ENCODE data around the gene CNTN4.

CNTN4 gene

DNA sequence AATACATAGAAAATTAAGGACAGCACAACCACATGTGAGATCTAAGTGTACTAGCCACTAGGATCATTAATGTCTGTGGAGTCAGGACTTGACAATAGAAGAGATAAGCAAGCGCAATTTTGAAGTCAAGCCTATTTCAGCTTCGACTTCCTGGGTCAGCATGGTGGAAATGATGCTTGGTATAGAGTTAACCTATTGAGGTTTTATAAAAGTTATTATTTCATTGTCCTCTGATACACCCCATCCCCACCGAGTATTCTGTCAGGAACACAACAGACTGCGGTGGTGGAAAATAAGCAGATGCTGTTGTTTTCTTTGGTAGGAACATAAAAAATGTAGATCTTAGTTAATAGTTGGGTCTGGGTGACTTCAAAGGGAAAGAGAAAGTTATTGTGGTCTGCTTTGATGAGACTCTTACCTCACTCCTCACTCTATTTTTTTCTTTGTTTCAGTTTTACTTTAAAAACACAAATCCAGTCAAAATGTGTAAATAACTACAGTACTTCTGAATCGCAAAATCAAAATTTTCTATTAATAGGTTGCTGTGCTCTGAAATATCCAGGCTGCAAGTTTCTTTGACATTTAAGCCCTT lies 929.4 kb downstream of the CNTN4 start:
- Histone ChIP-seq H3K9ac (ENCODE audit: low read depth, low read length, poor library complexity) (no peak overlapping the region), H4K91ac (ENCODE audit: low read depth, low read length, poor library complexity) (no peak overlapping the region), H2BK120ac (ENCODE audit: low read depth, low read length) (no peak overlapping the region), H3K79me1 (ENCODE audit: low read depth, low read length) (no peaks in the 10 kb centered on the region), H3K27ac (replicated peaks; ENCODE audit: low read length) (no peak overlapping the region), H2AK5ac (ENCODE audit: low read depth, low read length) (no peak overlapping the region), H4K8ac (ENCODE audit: low read depth, low read length) (no peak overlapping the region), H2BK5ac (ENCODE audit: low read length) (no peak overlapping the region), H3K4me2 (ENCODE audit: insufficient read depth, low read length, poor library complexity, severe bottlenecking) (no peak overlapping the region), H3K23ac (ENCODE audit: low read depth, low read length, poor library complexity) (no peak overlapping the region), H2BK15ac (ENCODE audit: low read length) (no peak overlapping the region), H3K9me3 (replicated peaks in 1 of 2; ENCODE audit: control insufficient read depth in 2 of 2, insufficient read depth in 1 of 2, low read depth in 1 of 2, low read length in 2 of 2) (no peaks in the 10 kb centered on the region), H2AFZ (ENCODE audit: low read length) (no peak overlapping the region), H3K4ac (ENCODE audit: low read length) (no peak overlapping the region), H3K36me3 (replicated peaks in 1 of 2; ENCODE audit: control insufficient read depth in 2 of 2, insufficient read depth in 2 of 2, low read length in 2 of 2) (no peaks in the 10 kb centered on the region), H3K4me3 (ENCODE audit: low read length in 2 of 2) (no peak overlapping the region), H3K14ac (ENCODE audit: low read length) (no peak overlapping the region), H2BK12ac (ENCODE audit: low read length) (no peak overlapping the region), H3K27me3 (ENCODE audit: control insufficient read depth in 3 of 3, insufficient read depth in 3 of 3, low read depth in 1 of 3, low read length in 3 of 3) (no peaks in the 10 kb centered on the region), H3K4me1 (ENCODE audit: control insufficient read depth in 2 of 2, insufficient read depth in 1 of 2, low read depth in 1 of 2, low read length in 2 of 2) (peaks cover 0 to 3% of the 10 kb centered on the region in 2 donors), H3K18ac (ENCODE audit: low read length) (no peak overlapping the region)
- no CpG with 5 or more reads among the region's 5 CpGs for WGBS, 2 donors (ENCODE audit: extremely low coverage in 2 of 2, insufficient read length in 2 of 2, insufficient replicate concordance in 1 of 2)
- no peak for DNase-seq (ENCODE audit: low spot score)

GRCh38 chr3:3031326-3031725 lies 932.7 kb downstream of the CNTN4 start:
- H2AK5ac ChIP-seq (ENCODE audit: low read depth, low read length), result no peak overlapping the region
- no peaks in the 10 kb centered on the region for H3K27me3 ChIP-seq (ENCODE audit: control insufficient read depth in 3 of 3, insufficient read depth in 3 of 3, low read depth in 1 of 3, low read length in 3 of 3)
- no peak overlapping the region for H2BK12ac ChIP-seq (ENCODE audit: low read length)
- no peak overlapping the region for H2BK5ac ChIP-seq (ENCODE audit: low read length)
- H3K4me3 ChIP-seq (ENCODE audit: low read length in 2 of 2), result no peak overlapping the region
- peaks cover 0 to 2% of the 10 kb centered on the region in 2 donors for H3K4me1 ChIP-seq (ENCODE audit: control insufficient read depth in 2 of 2, insufficient read depth in 1 of 2, low read depth in 1 of 2, low read length in 2 of 2)
- H2BK120ac ChIP-seq (ENCODE audit: low read depth, low read length), result no peak overlapping the region
- no peaks in the 10 kb centered on the region for H3K36me3 ChIP-seq (replicated peaks in 1 of 2; ENCODE audit: control insufficient read depth in 2 of 2, insufficient read depth in 2 of 2, low read length in 2 of 2)
- no peak for DNase-seq (ENCODE audit: low spot score)
- H3K27ac ChIP-seq (replicated peaks; ENCODE audit: low read length), result no peak overlapping the region
- no peak overlapping the region for H3K18ac ChIP-seq (ENCODE audit: low read length)
- H4K8ac ChIP-seq (ENCODE audit: low read depth, low read length), result no peak overlapping the region
- no peak overlapping the region for H3K14ac ChIP-seq (ENCODE audit: low read length)
- H3K23ac ChIP-seq (ENCODE audit: low read depth, low read length, poor library complexity), result no peak overlapping the region
- no peak overlapping the region for H3K4me2 ChIP-seq (ENCODE audit: insufficient read depth, low read length, poor library complexity, severe bottlenecking)
- no peak overlapping the region for H2AFZ ChIP-seq (ENCODE audit: low read length)
- H3K79me1 ChIP-seq (ENCODE audit: low read depth, low read length), result no peaks in the 10 kb centered on the region
- H3K4ac ChIP-seq (ENCODE audit: low read length), result no peak overlapping the region
- no peak overlapping the region for H2BK15ac ChIP-seq (ENCODE audit: low read length)
- no peak overlapping the region for H3K9ac ChIP-seq (ENCODE audit: low read depth, low read length, poor library complexity)
- no CpG with 5 or more reads among the region's 4 CpGs for WGBS, 2 donors (ENCODE audit: extremely low coverage in 2 of 2, insufficient read length in 2 of 2, insufficient replicate concordance in 1 of 2)
- H4K91ac ChIP-seq (ENCODE audit: low read depth, low read length, poor library complexity), result no peak overlapping the region
- no peaks in the 10 kb centered on the region for H3K9me3 ChIP-seq (replicated peaks in 1 of 2; ENCODE audit: control insufficient read depth in 2 of 2, insufficient read depth in 1 of 2, low read depth in 1 of 2, low read length in 2 of 2)

DNA sequence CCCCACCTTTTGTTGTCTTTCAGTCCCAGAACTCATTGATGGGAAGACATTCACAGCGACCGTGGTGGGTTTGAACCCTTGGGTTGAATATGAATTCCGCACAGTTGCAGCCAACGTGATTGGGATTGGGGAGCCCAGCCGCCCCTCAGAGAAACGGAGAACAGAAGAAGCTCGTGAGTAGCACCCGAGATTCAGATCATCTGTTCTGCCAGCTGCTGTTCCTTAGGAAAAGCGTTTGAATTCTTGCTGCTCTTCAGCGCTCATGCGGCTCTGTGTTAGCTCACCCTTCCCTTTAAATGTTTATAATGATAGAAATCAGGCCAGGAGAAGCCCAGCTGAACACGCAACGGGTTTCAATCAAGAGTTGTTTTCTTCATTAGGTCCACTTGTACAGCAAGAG lies 938.5 kb downstream of the CNTN4 start:
- H3K27ac ChIP-seq (replicated peaks; ENCODE audit: low read length), result no peak overlapping the region
- H2BK12ac ChIP-seq (ENCODE audit: low read length), result no peak overlapping the region
- H3K27me3 ChIP-seq (ENCODE audit: control insufficient read depth in 3 of 3, insufficient read depth in 3 of 3, low read depth in 1 of 3, low read length in 3 of 3), result no peaks in the 10 kb centered on the region
- peaks cover 6 to 8% of the 10 kb centered on the region in 2 donors for H3K4me1 ChIP-seq (ENCODE audit: control insufficient read depth in 2 of 2, insufficient read depth in 1 of 2, low read depth in 1 of 2, low read length in 2 of 2)
- no peaks in the 10 kb centered on the region for H3K79me1 ChIP-seq (ENCODE audit: low read depth, low read length)
- no peak overlapping the region for H4K91ac ChIP-seq (ENCODE audit: low read depth, low read length, poor library complexity)
- H2AFZ ChIP-seq (ENCODE audit: low read length), result no peak overlapping the region
- no peak overlapping the region for H3K18ac ChIP-seq (ENCODE audit: low read length)
- H2BK120ac ChIP-seq (ENCODE audit: low read depth, low read length), result no peak overlapping the region
- no CpG with 5 or more reads among the region's 13 CpGs for WGBS, 2 donors (ENCODE audit: extremely low coverage in 2 of 2, insufficient read length in 2 of 2, insufficient replicate concordance in 1 of 2)
- no peaks in the 10 kb centered on the region for H3K9me3 ChIP-seq (replicated peaks in 1 of 2; ENCODE audit: control insufficient read depth in 2 of 2, insufficient read depth in 1 of 2, low read depth in 1 of 2, low read length in 2 of 2)
- no peak overlapping the region for H3K14ac ChIP-seq (ENCODE audit: low read length)
- H3K36me3 ChIP-seq (replicated peaks in 1 of 2; ENCODE audit: control insufficient read depth in 2 of 2, insufficient read depth in 2 of 2, low read length in 2 of 2), result no peaks in the 10 kb centered on the region
- H3K4me2 ChIP-seq (ENCODE audit: insufficient read depth, low read length, poor library complexity, severe bottlenecking), result no peak overlapping the region
- H3K4me3 ChIP-seq (ENCODE audit: low read length in 2 of 2), result no peak overlapping the region
- H3K4ac ChIP-seq (ENCODE audit: low read length), result no peak overlapping the region
- no peak overlapping the region for H3K9ac ChIP-seq (ENCODE audit: low read depth, low read length, poor library complexity)
- H4K8ac ChIP-seq (ENCODE audit: low read depth, low read length), result no peak overlapping the region
- H2BK15ac ChIP-seq (ENCODE audit: low read length), result no peak overlapping the region
- H2AK5ac ChIP-seq (ENCODE audit: low read depth, low read length), result no peak overlapping the region
- no peak overlapping the region for H3K23ac ChIP-seq (ENCODE audit: low read depth, low read length, poor library complexity)
- no peak overlapping the region for H2BK5ac ChIP-seq (ENCODE audit: low read length)
- DNase-seq (ENCODE audit: low spot score), result no peak

- no peak overlapping the region for H3K4me3 ChIP-seq (ENCODE audit: low read length in 2 of 2)
- no peak overlapping the region for H4K8ac ChIP-seq (ENCODE audit: low read depth, low read length)
- no peak overlapping the region for H2BK12ac ChIP-seq (ENCODE audit: low read length)
- no peak overlapping the region for H3K14ac ChIP-seq (ENCODE audit: low read length)
- H3K23ac ChIP-seq (ENCODE audit: low read depth, low read length, poor library complexity), result no peak overlapping the region
- H2AK5ac ChIP-seq (ENCODE audit: low read depth, low read length), result no peak overlapping the region
- no peaks in the 10 kb centered on the region for H3K27me3 ChIP-seq (ENCODE audit: control insufficient read depth in 3 of 3, insufficient read depth in 3 of 3, low read depth in 1 of 3, low read length in 3 of 3)
- no peak overlapping the region for H3K4me2 ChIP-seq (ENCODE audit: insufficient read depth, low read length, poor library complexity, severe bottlenecking)
- no peak overlapping the region for H2BK5ac ChIP-seq (ENCODE audit: low read length)
- H3K79me1 ChIP-seq (ENCODE audit: low read depth, low read length), result no peaks in the 10 kb centered on the region
- no peak overlapping the region for H2BK15ac ChIP-seq (ENCODE audit: low read length)
- H3K27ac ChIP-seq (replicated peaks; ENCODE audit: low read length), result no peak overlapping the region
- DNase-seq (ENCODE audit: low spot score), result no peak
- no CpG with 5 or more reads among the region's 25 CpGs for WGBS, 2 donors (ENCODE audit: extremely low coverage in 2 of 2, insufficient read length in 2 of 2, insufficient replicate concordance in 1 of 2)
- H3K9ac ChIP-seq (ENCODE audit: low read depth, low read length, poor library complexity), result no peak overlapping the region
- H2BK120ac ChIP-seq (ENCODE audit: low read depth, low read length), result no peak overlapping the region
- H3K36me3 ChIP-seq (replicated peaks in 1 of 2; ENCODE audit: control insufficient read depth in 2 of 2, insufficient read depth in 2 of 2, low read length in 2 of 2), result no peaks in the 10 kb centered on the region
- H4K91ac ChIP-seq (ENCODE audit: low read depth, low read length, poor library complexity), result no peak overlapping the region
- no peak overlapping the region for H3K4ac ChIP-seq (ENCODE audit: low read length)
- H3K18ac ChIP-seq (ENCODE audit: low read length), result peak overlapping the region; percentile 46
- no peaks in the 10 kb centered on the region for H3K9me3 ChIP-seq (replicated peaks in 1 of 2; ENCODE audit: control insufficient read depth in 2 of 2, insufficient read depth in 1 of 2, low read depth in 1 of 2, low read length in 2 of 2)
- peak overlapping the region; percentile 41 for H2AFZ ChIP-seq (ENCODE audit: low read length)
- H3K4me1 ChIP-seq (ENCODE audit: control insufficient read depth in 2 of 2, insufficient read depth in 1 of 2, low read depth in 1 of 2, low read length in 2 of 2), result peaks cover 6 to 8% of the 10 kb centered on the region in 2 donors
These were observed 939.7 kb downstream of the CNTN4 start for GRCh38 chr3:3038201-3038991.

Measured in neuronal stem cell (in vitro differentiated cells).